Neural cell (in vitro differentiated cells): ENCODE data around the gene MREG. TPM values are rescaled to one million over a fixed set of nuclear protein-coding genes. Genes with fewer than 3 reads are reported as not detected.

Source experiments
- H2AFZ ChIP-seq: fragments of 200-600, 300-800 bp; sonication (generic), shearing (Covaris generic); 2 replicates; pipeline ENCODE4 v1.6.0; 2014; ENCODE audit warnings: low read depth, mild to moderate bottlenecking, antibody characterized with exemption, low read length, moderate library complexity
- H3F3A ChIP-seq: fragments of 200-600 bp; shearing (Covaris generic); 2 replicates; pipeline ENCODE4 v1.6.1; 2016; ENCODE audit warnings: mild to moderate bottlenecking, moderate library complexity, mixed read lengths, antibody characterized with exemption, low read length; ENCODE audit not compliant: insufficient read depth, poor library complexity, severe bottlenecking
- H3K27ac ChIP-seq: fragments of 200-600, 300-800 bp; sonication (generic), shearing (Covaris generic); 2 replicates; pipeline ENCODE4 v1.5.1; 2014; ENCODE audit warnings: mild to moderate bottlenecking, low read length, moderate library complexity
- H3K27me3 ChIP-seq: fragments of 300-800, 200-600 bp; sonication (generic), shearing (Covaris generic); 2 replicates; pipeline ENCODE4 v1.6.0; 2014; ENCODE audit warnings: mild to moderate bottlenecking, low read depth, low read length, moderate library complexity; ENCODE audit not compliant: insufficient read depth
- H3K36me3 ChIP-seq: fragments of 300-800, 200-600 bp; sonication (generic), shearing (Covaris generic); 2 replicates; pipeline ENCODE4 v1.5.1; 2014; ENCODE audit warnings: mild to moderate bottlenecking, antibody characterized with exemption, low read length, moderate library complexity; ENCODE audit not compliant: insufficient read depth
- H3K4me2 ChIP-seq: fragments of 300-800, 200-600 bp; sonication (generic), shearing (Covaris generic); 2 replicates; pipeline ENCODE4 v1.6.0; 2014; ENCODE audit warnings: mild to moderate bottlenecking, low read length
- H3K4me3 ChIP-seq: fragments of 300-800, 200-600 bp; sonication (generic), shearing (Covaris generic); 2 replicates; pipeline ENCODE4 v1.5.1; 2014; ENCODE audit warnings: mild to moderate bottlenecking, low read length, moderate library complexity
- H3K79me2 ChIP-seq: fragments of 200-600 bp; shearing (Covaris generic); replicated peaks from 2 replicates; pipeline ENCODE4 v1.6.0; 2014; ENCODE audit warnings: mild to moderate bottlenecking, low read length, moderate library complexity; ENCODE audit not compliant: insufficient read depth
- H3K9ac ChIP-seq: fragments of 300-800, 200-600 bp; sonication (generic), shearing (Covaris generic); 2 replicates; pipeline ENCODE4 v1.6.1; 2016; ENCODE audit warnings: mild to moderate bottlenecking, low read length, mixed read lengths
- H3K9me2 ChIP-seq: fragments of 200-600 bp; shearing (Covaris generic); 2 replicates; pipeline ENCODE4 v1.6.1; 2016; ENCODE audit warnings: mild to moderate bottlenecking, low read length, mixed read lengths; ENCODE audit not compliant: insufficient read depth
- H3K9me3 ChIP-seq: fragments of 200-600, 300-800 bp; sonication (generic), shearing (Covaris generic); 2 replicates; pipeline ENCODE4 v1.6.1; 2016; ENCODE audit warnings: mild to moderate bottlenecking, mixed run types, low read length, moderate library complexity, mixed read lengths
- H4K20me1 ChIP-seq: fragments of 200-600 bp; shearing (Covaris generic); 2 replicates; pipeline ENCODE4 v1.6.1; 2016; ENCODE audit warnings: mild to moderate bottlenecking, mixed run types; ENCODE audit not compliant: insufficient read depth
- EP300 ChIP-seq: fragments of 450-650 bp; conservative IDR thresholded peaks from 2 replicates; pipeline ENCODE4 v1.6.1; 2014; ENCODE audit warnings: antibody characterized with exemption, mild to moderate bottlenecking, moderate library complexity; ENCODE audit not compliant: poor library complexity, severe bottlenecking
- EZH2 ChIP-seq: fragments of 200-600, 300-800 bp; shearing (Covaris generic), sonication (generic); IDR thresholded peaks from 2 replicates; pipeline ENCODE4 v1.6.1; 2014; ENCODE audit warnings: antibody characterized with exemption, low read length, borderline replicate concordance, mild to moderate bottlenecking; ENCODE audit not compliant: insufficient read depth, poor library complexity, severe bottlenecking
- MXI1 ChIP-seq: fragments of 450-650 bp; conservative IDR thresholded peaks from 2 replicates; pipeline ENCODE4 v1.6.1; 2014; ENCODE audit warnings: antibody characterized with exemption, mild to moderate bottlenecking; ENCODE audit not compliant: poor library complexity, severe bottlenecking
- POLR2AphosphoS5 ChIP-seq: IDR thresholded peaks from 2 replicates; pipeline ENCODE4 v1.6.1; 2012
- RAD21 ChIP-seq: fragments of 450-650 bp; conservative IDR thresholded peaks from 2 replicates; pipeline ENCODE4 v1.6.1; 2014; ENCODE audit warnings: antibody characterized with exemption, mild to moderate bottlenecking, moderate library complexity
- TAF1 ChIP-seq: IDR thresholded peaks from 2 replicates; pipeline ENCODE4 v1.6.1; 2012; ENCODE audit warnings: low read depth
- polyA plus RNA-seq: library from polyadenylated mRNA; depleted of rRNA; stranded (reverse); fragments of >200 nt; gene quantifications from 2 replicates; pipeline ENCODE4 v1.2.3, GENCODE V29; 2014
- TF ChIP-seq, protein P1 (sequence below): IDR thresholded peaks from 2 replicates; pipeline ENCODE4 v1.6.1; 2012; ENCODE audit warnings: borderline replicate concordance
- TF ChIP-seq, protein P2 (sequence below): fragments of 450-650 bp; IDR thresholded peaks from 2 replicates; pipeline ENCODE4 v1.5.1; 2014; ENCODE audit warnings: antibody characterized with exemption, mild to moderate bottlenecking, moderate library complexity; ENCODE audit not compliant: poor library complexity, severe bottlenecking

Gene MREG
- polyA plus RNA-seq, 1 donor from 2014 or later: 9.1 TPM

DNA sequence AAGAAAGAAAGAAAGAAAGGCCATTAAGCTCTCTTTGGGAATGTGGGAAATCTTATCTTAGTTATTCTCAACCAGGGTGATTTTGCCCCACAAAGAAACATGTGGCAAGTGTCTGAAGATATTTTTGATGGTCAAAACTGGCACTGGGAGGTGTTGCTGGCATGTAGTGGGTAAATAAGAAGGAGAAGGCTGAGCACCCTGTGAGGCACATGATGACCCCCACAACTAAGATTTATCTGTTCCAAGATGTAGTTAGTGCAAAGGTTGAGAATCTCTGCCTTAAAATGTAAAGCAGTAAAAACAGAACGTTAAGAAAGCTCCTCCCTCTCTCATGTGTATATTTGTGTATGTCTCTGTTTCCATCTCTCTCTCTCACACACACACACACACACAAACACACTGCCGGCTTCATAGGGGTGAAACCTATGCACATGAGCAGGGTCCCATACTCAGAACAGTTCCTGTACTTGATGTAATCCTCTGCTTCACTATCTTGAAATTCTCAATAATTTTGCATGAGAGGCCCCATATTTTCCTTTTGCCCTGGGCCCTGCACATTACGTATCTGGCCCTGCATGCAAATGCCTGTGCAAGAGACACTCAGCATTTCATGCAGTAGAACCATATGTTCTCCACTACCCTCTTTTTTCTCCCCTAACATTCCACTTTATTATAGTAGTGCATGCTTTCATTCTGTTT, 94.3 kb downstream of the MREG start:
- Histone ChIP-seq H3K9ac (no peak overlapping the region), H3K79me2 (no peaks in the 10 kb centered on the region), H3K27ac (no peak overlapping the region), H3K9me2 (no peaks in the 10 kb centered on the region), H2AFZ (no peak overlapping the region), H3K36me3 (no peaks in the 10 kb centered on the region), H3K4me3 (no peak overlapping the region), H3K4me2 (no peak overlapping the region), H3F3A (no peaks in the 10 kb centered on the region), H3K27me3 (no peaks in the 10 kb centered on the region), H3K9me3 (no peaks in the 10 kb centered on the region), H4K20me1 (no peaks in the 10 kb centered on the region)
- no peak for TF ChIP-seq MXI1
- TF ChIP-seq EZH2: no peak
- TF ChIP-seq, protein P1, sequence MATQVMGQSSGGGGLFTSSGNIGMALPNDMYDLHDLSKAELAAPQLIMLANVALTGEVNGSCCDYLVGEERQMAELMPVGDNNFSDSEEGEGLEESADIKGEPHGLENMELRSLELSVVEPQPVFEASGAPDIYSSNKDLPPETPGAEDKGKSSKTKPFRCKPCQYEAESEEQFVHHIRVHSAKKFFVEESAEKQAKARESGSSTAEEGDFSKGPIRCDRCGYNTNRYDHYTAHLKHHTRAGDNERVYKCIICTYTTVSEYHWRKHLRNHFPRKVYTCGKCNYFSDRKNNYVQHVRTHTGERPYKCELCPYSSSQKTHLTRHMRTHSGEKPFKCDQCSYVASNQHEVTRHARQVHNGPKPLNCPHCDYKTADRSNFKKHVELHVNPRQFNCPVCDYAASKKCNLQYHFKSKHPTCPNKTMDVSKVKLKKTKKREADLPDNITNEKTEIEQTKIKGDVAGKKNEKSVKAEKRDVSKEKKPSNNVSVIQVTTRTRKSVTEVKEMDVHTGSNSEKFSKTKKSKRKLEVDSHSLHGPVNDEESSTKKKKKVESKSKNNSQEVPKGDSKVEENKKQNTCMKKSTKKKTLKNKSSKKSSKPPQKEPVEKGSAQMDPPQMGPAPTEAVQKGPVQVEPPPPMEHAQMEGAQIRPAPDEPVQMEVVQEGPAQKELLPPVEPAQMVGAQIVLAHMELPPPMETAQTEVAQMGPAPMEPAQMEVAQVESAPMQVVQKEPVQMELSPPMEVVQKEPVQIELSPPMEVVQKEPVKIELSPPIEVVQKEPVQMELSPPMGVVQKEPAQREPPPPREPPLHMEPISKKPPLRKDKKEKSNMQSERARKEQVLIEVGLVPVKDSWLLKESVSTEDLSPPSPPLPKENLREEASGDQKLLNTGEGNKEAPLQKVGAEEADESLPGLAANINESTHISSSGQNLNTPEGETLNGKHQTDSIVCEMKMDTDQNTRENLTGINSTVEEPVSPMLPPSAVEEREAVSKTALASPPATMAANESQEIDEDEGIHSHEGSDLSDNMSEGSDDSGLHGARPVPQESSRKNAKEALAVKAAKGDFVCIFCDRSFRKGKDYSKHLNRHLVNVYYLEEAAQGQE: no peak
- TF ChIP-seq EP300: no peak
- no peak for TF ChIP-seq POLR2AphosphoS5
- TF ChIP-seq, protein P2, sequence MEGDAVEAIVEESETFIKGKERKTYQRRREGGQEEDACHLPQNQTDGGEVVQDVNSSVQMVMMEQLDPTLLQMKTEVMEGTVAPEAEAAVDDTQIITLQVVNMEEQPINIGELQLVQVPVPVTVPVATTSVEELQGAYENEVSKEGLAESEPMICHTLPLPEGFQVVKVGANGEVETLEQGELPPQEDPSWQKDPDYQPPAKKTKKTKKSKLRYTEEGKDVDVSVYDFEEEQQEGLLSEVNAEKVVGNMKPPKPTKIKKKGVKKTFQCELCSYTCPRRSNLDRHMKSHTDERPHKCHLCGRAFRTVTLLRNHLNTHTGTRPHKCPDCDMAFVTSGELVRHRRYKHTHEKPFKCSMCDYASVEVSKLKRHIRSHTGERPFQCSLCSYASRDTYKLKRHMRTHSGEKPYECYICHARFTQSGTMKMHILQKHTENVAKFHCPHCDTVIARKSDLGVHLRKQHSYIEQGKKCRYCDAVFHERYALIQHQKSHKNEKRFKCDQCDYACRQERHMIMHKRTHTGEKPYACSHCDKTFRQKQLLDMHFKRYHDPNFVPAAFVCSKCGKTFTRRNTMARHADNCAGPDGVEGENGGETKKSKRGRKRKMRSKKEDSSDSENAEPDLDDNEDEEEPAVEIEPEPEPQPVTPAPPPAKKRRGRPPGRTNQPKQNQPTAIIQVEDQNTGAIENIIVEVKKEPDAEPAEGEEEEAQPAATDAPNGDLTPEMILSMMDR: no peak
- no peak for TF ChIP-seq TAF1

DNA sequence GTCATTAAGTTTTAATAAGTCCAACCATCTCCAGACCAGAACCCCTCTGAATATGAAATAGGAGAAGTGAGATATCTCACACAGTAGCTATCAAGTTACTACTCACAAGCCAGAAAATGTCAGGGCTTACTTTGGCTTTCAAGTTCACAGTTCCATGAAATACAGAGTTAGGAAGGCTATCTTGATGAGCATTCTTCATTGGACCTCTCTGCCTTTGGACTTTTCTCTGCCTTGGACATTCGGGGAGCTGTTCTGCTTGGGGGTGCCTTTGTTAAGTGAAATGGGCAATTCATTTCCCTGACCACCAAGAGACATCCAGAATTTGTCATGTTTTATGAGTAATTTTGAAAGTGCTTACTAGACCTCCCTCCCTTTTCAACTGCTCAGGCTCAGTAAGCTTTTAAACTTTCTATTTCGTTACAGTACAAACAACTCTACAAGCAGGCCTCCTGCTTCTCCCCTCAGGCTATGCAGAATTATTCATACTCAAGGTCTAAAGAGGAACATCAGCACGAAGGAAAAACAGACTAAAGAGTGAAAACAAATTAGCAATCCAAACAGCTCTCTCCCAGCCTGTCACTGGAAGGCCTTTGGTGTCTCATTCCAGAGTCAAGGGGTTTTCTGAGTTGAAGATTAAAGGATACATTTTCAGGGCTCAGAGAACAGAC, 95.3 kb downstream of the MREG start:
- Histone ChIP-seq H3K36me3 (no peaks in the 10 kb centered on the region), H3K27ac (no peak overlapping the region), H3K9ac (no peak overlapping the region)

More for the DNA sequence above, 95.3 kb downstream of the MREG start:
- Histone ChIP-seq H3K4me3 (no peak overlapping the region), H3F3A (no peaks in the 10 kb centered on the region), H3K79me2 (no peaks in the 10 kb centered on the region), H3K9me3 (no peaks in the 10 kb centered on the region), H3K9me2 (no peaks in the 10 kb centered on the region), H3K4me2 (no peak overlapping the region), H4K20me1 (no peaks in the 10 kb centered on the region), H2AFZ (no peak overlapping the region), H3K27me3 (no peaks in the 10 kb centered on the region)
- TF ChIP-seq EP300 (no peak), POLR2AphosphoS5 (no peak), RAD21 (no peak), TAF1 (no peak)
